H1 (cell line): ENCODE results near the gene PPP4R4. TPM values are rescaled to one million over a fixed set of nuclear protein-coding genes. Genes with fewer than 3 reads are reported as not detected.

Source experiments
- EP300 ChIP-seq, 2 experiments: IDR thresholded peaks; 1 replicate in 1 of 2; 2 replicates in 1 of 2; pipeline ENCODE4 v1.6.1; 2011 to 2012; ENCODE audit warnings: low read depth in 2 of 2, low read length in 2 of 2, mild to moderate bottlenecking in 2 of 2, borderline replicate concordance in 1 of 2, inconsistent platforms in 1 of 2, moderate library complexity in 1 of 2
- RXRA ChIP-seq: IDR thresholded peaks from 2 replicates; pipeline ENCODE4 v1.6.1; 2011; ENCODE audit warnings: low read depth, mild to moderate bottlenecking, low read length, moderate library complexity; ENCODE audit not compliant: insufficient read depth
- SIN3A ChIP-seq, 2 experiments: IDR thresholded peaks in 1 of 2; conservative IDR thresholded peaks in 1 of 2; 2 replicates each; pipeline ENCODE4 v1.6.1; 2011 to 2012; ENCODE audit warnings: low read length in 2 of 2, improper control_type of control experiment in 1 of 2, low read depth in 1 of 2, mild to moderate bottlenecking in 1 of 2
- SRF ChIP-seq: IDR thresholded peaks from 2 replicates; pipeline ENCODE4 v1.6.1; 2011; ENCODE audit warnings: mild to moderate bottlenecking, low read depth, low read length, moderate library complexity
- TEAD4 ChIP-seq: IDR thresholded peaks from 2 replicates; pipeline ENCODE4 v1.6.1; 2012; ENCODE audit warnings: low read depth, low read length, inconsistent platforms, mixed read lengths
- ZNF274 ChIP-seq: IDR thresholded peaks from 2 replicates; pipeline ENCODE4 v1.7.0; 2012; ENCODE audit warnings: low read length, borderline replicate concordance; ENCODE audit errors: extremely low read depth
- polyA plus RNA-seq, 7 experiments: library from polyadenylated mRNA; depleted of rRNA in 3 of 7; stranded (reverse) in 5 of 7; unstranded in 2 of 7; fragments of >200 nt in 5 of 7; fragments of 200-250 nt in 2 of 7; gene quantifications; 1 replicate in 5 of 7; 2 replicates in 1 of 7; 4 replicates in 1 of 7; pipeline versions ENCODE4 v1.2.1 to v1.2.3, GENCODE V29; 2011 to 2013; ENCODE audit warnings: missing spikeins in 2 of 7, mixed read lengths in 2 of 7
- total RNA-seq: library from RNA; stranded (reverse); fragmentation: NEBNext Ultra II Directional; extraction: Animal tissue kit (Norgen Biotek cat#: 25700); gene quantifications from 2 replicates; pipeline ENCODE4 v1.2.1, GENCODE V29; 2021
- TF ChIP-seq, protein P1 (sequence below): fragments of 300-600 bp; sonication (generic); IDR thresholded peaks from 2 replicates; pipeline ENCODE4 v1.7.1; 2012; ENCODE audit warnings: low read length, moderate library complexity, mild to moderate bottlenecking, inconsistent platforms; ENCODE audit not compliant: insufficient replicate concordance
- TF ChIP-seq, protein P2 (sequence below): IDR thresholded peaks from 2 replicates; pipeline ENCODE4 v1.6.1; 2011; ENCODE audit warnings: low read length, improper control_type of control experiment

Gene PPP4R4
- total and polyA plus RNA-seq, 2 of the 8 experiments (the other 6 are each of a cell fraction or from before 2014, with no cell fraction given) = 3.3 to 9.6 TPM

DNA sequence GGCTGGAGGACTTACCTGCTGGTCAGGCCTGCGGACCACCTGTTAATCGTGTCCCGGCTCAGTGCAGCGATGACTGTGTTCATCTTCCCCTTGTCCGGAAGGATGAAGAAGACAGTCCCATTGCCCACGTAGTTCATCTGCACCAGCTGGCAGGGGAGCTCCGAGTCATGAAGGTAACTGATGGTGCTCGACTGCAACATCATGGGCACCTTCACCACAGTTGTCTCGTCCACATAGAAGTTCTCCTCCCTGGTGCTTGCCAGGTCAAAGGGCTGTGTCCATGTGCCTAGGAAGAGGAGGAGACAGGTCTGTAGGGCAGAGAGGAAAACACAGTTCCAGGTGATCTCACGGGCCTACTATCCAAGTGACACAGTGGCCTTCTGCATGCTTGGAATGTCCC lies 135.6 kb downstream of the PPP4R4 start (continued):
- TF ChIP-seq, protein P1, sequence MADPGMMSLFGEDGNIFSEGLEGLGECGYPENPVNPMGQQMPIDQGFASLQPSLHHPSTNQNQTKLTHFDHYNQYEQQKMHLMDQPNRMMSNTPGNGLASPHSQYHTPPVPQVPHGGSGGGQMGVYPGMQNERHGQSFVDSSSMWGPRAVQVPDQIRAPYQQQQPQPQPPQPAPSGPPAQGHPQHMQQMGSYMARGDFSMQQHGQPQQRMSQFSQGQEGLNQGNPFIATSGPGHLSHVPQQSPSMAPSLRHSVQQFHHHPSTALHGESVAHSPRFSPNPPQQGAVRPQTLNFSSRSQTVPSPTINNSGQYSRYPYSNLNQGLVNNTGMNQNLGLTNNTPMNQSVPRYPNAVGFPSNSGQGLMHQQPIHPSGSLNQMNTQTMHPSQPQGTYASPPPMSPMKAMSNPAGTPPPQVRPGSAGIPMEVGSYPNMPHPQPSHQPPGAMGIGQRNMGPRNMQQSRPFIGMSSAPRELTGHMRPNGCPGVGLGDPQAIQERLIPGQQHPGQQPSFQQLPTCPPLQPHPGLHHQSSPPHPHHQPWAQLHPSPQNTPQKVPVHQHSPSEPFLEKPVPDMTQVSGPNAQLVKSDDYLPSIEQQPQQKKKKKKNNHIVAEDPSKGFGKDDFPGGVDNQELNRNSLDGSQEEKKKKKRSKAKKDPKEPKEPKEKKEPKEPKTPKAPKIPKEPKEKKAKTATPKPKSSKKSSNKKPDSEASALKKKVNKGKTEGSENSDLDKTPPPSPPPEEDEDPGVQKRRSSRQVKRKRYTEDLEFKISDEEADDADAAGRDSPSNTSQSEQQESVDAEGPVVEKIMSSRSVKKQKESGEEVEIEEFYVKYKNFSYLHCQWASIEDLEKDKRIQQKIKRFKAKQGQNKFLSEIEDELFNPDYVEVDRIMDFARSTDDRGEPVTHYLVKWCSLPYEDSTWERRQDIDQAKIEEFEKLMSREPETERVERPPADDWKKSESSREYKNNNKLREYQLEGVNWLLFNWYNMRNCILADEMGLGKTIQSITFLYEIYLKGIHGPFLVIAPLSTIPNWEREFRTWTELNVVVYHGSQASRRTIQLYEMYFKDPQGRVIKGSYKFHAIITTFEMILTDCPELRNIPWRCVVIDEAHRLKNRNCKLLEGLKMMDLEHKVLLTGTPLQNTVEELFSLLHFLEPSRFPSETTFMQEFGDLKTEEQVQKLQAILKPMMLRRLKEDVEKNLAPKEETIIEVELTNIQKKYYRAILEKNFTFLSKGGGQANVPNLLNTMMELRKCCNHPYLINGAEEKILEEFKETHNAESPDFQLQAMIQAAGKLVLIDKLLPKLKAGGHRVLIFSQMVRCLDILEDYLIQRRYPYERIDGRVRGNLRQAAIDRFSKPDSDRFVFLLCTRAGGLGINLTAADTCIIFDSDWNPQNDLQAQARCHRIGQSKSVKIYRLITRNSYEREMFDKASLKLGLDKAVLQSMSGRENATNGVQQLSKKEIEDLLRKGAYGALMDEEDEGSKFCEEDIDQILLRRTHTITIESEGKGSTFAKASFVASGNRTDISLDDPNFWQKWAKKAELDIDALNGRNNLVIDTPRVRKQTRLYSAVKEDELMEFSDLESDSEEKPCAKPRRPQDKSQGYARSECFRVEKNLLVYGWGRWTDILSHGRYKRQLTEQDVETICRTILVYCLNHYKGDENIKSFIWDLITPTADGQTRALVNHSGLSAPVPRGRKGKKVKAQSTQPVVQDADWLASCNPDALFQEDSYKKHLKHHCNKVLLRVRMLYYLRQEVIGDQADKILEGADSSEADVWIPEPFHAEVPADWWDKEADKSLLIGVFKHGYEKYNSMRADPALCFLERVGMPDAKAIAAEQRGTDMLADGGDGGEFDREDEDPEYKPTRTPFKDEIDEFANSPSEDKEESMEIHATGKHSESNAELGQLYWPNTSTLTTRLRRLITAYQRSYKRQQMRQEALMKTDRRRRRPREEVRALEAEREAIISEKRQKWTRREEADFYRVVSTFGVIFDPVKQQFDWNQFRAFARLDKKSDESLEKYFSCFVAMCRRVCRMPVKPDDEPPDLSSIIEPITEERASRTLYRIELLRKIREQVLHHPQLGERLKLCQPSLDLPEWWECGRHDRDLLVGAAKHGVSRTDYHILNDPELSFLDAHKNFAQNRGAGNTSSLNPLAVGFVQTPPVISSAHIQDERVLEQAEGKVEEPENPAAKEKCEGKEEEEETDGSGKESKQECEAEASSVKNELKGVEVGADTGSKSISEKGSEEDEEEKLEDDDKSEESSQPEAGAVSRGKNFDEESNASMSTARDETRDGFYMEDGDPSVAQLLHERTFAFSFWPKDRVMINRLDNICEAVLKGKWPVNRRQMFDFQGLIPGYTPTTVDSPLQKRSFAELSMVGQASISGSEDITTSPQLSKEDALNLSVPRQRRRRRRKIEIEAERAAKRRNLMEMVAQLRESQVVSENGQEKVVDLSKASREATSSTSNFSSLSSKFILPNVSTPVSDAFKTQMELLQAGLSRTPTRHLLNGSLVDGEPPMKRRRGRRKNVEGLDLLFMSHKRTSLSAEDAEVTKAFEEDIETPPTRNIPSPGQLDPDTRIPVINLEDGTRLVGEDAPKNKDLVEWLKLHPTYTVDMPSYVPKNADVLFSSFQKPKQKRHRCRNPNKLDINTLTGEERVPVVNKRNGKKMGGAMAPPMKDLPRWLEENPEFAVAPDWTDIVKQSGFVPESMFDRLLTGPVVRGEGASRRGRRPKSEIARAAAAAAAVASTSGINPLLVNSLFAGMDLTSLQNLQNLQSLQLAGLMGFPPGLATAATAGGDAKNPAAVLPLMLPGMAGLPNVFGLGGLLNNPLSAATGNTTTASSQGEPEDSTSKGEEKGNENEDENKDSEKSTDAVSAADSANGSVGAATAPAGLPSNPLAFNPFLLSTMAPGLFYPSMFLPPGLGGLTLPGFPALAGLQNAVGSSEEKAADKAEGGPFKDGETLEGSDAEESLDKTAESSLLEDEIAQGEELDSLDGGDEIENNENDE = no peak
- no peak for TF ChIP-seq ZNF274
- no peak for TF ChIP-seq EP300 (IDR thresholded peaks at IDR 0.05; ENCODE audit: borderline replicate concordance in 1 of 2, low read depth in 2 of 2, low read length in 2 of 2)
- TF ChIP-seq RXRA = no peak
- TF ChIP-seq, protein P2, sequence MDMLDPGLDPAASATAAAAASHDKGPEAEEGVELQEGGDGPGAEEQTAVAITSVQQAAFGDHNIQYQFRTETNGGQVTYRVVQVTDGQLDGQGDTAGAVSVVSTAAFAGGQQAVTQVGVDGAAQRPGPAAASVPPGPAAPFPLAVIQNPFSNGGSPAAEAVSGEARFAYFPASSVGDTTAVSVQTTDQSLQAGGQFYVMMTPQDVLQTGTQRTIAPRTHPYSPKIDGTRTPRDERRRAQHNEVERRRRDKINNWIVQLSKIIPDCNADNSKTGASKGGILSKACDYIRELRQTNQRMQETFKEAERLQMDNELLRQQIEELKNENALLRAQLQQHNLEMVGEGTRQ = no peak
- TF ChIP-seq SIN3A (conservative IDR thresholded peaks at IDR 0.05 in 1 of 2, IDR thresholded peaks at IDR 0.05 in 1 of 2; ENCODE audit: low read depth in 1 of 2, low read length in 2 of 2) = no peak
- no peak for TF ChIP-seq TEAD4
- no peak for TF ChIP-seq SRF
- TF ChIP-seq, all 59 proteins: peak for 0
